ENCODE results near the gene MSGN1. TPM values are rescaled to one million over a fixed set of nuclear protein-coding genes. Genes with fewer than 3 reads are reported as not detected.

The MSGN1 gene
- total RNA-seq, 1 donor from 2014 or later, result not detected

- Histone ChIP-seq H3K36me3 (no peaks in the 10 kb centered on the region), H3K27ac (no peak overlapping the region), H3K27me3 (no peaks in the 10 kb centered on the region), H3K9me3 (no peaks in the 10 kb centered on the region), H3K4me1 (no peaks in the 10 kb centered on the region), H3K4me3 (no peak overlapping the region)
- DNase-seq (no peak), ATAC-seq (peak; percentile 39)
- no peak for TF ChIP-seq CTCF (IDR thresholded peaks at IDR 0.05)
- intact Hi-C loops (cut with DNase I), result no loop called here
Observed at GRCh38 chr2:17805166-17805565, 11.1 kb upstream of the MSGN1 start.

GRCh38 chr2:17805717-17806363 lies 10.4 kb upstream of the MSGN1 start:
- no peak for TF ChIP-seq CTCF (IDR thresholded peaks at IDR 0.05)
- intact Hi-C loops (cut with DNase I), result no loop called here

GRCh38 chr2:17813010-17813741 lies 3.1 kb upstream of the MSGN1 start:
- ATAC-seq (peak; percentile 28), DNase-seq (no peak)
- Histone ChIP-seq H3K27me3 (no peaks in the 10 kb centered on the region), H3K4me1 (no peaks in the 10 kb centered on the region), H3K36me3 (no peaks in the 10 kb centered on the region), H3K4me3 (no peak overlapping the region), H3K9me3 (no peaks in the 10 kb centered on the region), H3K27ac (peak overlapping the region; percentile 30)
- intact Hi-C loops (cut with DNase I), result no loop called here
- TF ChIP-seq CTCF (IDR thresholded peaks at IDR 0.05), result no peak

More at GRCh38 chr2:17805717-17806363, 10.4 kb upstream of the MSGN1 start:
- Histone ChIP-seq H3K4me1 (no peaks in the 10 kb centered on the region), H3K27me3 (no peaks in the 10 kb centered on the region), H3K36me3 (no peaks in the 10 kb centered on the region), H3K9me3 (no peaks in the 10 kb centered on the region), H3K27ac (no peak overlapping the region), H3K4me3 (no peak overlapping the region)
- DNase-seq, result no peak
- ATAC-seq, result peak; percentile 42

- H3K4me1 ChIP-seq, result no peaks in the 10 kb centered on the region
- no peaks in the 10 kb centered on the region for H3K36me3 ChIP-seq
- DNase-seq (no peak), ATAC-seq (peak; percentile 42)
- intact Hi-C loops (cut with DNase I), result no loop called here
- H3K9me3 ChIP-seq, result no peaks in the 10 kb centered on the region
- no peaks in the 10 kb centered on the region for H3K27me3 ChIP-seq
- TF ChIP-seq CTCF (IDR thresholded peaks at IDR 0.05), result no peak
- H3K4me3 ChIP-seq, result no peak overlapping the region
- peak overlapping the region; percentile 30 for H3K27ac ChIP-seq
Observed at GRCh38 chr2:17813742-17814473, 2.4 kb upstream of the MSGN1 start.

GRCh38 chr2:17814601-17815000 lies 1.7 kb upstream of the MSGN1 start:
- DNase-seq, result no peak
- Histone ChIP-seq H3K27me3 (no peaks in the 10 kb centered on the region), H3K9me3 (no peaks in the 10 kb centered on the region), H3K4me3 (no peak overlapping the region), H3K27ac (no peak overlapping the region), H3K4me1 (no peaks in the 10 kb centered on the region), H3K36me3 (no peaks in the 10 kb centered on the region)
- no peak for TF ChIP-seq CTCF (IDR thresholded peaks at IDR 0.05)
- intact Hi-C loops (cut with DNase I), result no loop called here
- ATAC-seq, result no peak
